GM19099 (cell line): ENCODE results near the gene RARRES2.
A peak's percentile ranks its signal among the peaks of the same experiment; 100 is the strongest.

Experiments
- POLR2A ChIP-seq: IDR thresholded peaks from 3 replicates; pipeline ENCODE4 v1.6.1; 2011; ENCODE audit warnings: low read depth; ENCODE audit not compliant: insufficient read length; ENCODE audit errors: extremely low read depth

The RARRES2 gene

GRCh38 chr7:150379441-150380379, 38.3 kb upstream of the RARRES2 start:
- peak; percentile 62 for TF ChIP-seq POLR2A

GRCh38 chr7:150378853-150379440, 37.5 kb upstream of the RARRES2 start, which contains the start of gene ZNF775:
ZNF775 (plus strand) TSS chr7:150379330; CDS start chr7:150388471, 9,141 bp downstream.
- peak; percentile 96 for TF ChIP-seq POLR2A

- TF ChIP-seq POLR2A, result peak; percentile 86
These were observed 36.9 kb upstream of the RARRES2 start for GRCh38 chr7:150378115-150378852.

GRCh38 chr7:150377635-150378034, 36.2 kb upstream of the RARRES2 start:
- TF ChIP-seq POLR2A, result no peak

GRCh38 chr7:150377196-150377595, 35.8 kb upstream of the RARRES2 start:
- no peak for TF ChIP-seq POLR2A

- TF ChIP-seq POLR2A, result peak; percentile 39
These were observed 35.1 kb upstream of the RARRES2 start for GRCh38 chr7:150376560-150376959.

GRCh38 chr7:150375662-150376521, 34.5 kb upstream of the RARRES2 start:
- peak; percentile 51 for TF ChIP-seq POLR2A

- TF ChIP-seq POLR2A, result no peak
These were observed 33.0 kb upstream of the RARRES2 start for GRCh38 chr7:150374472-150374871.

- TF ChIP-seq POLR2A, result no peak
These were observed 32.6 kb upstream of the RARRES2 start for GRCh38 chr7:150374026-150374425.

GRCh38 chr7:150373049-150373801, 31.8 kb upstream of the RARRES2 start:
- peak; percentile 5 for TF ChIP-seq POLR2A

- peak; percentile 13 for TF ChIP-seq POLR2A
These were observed 31.0 kb upstream of the RARRES2 start for GRCh38 chr7:150372271-150373048.

- TF ChIP-seq POLR2A, result no peak
These were observed 30.5 kb upstream of the RARRES2 start for GRCh38 chr7:150371996-150372270.

- TF ChIP-seq POLR2A, result no peak
These were observed 29.9 kb upstream of the RARRES2 start for GRCh38 chr7:150371131-150371995.

GRCh38 chr7:150370612-150371071, 29.2 kb upstream of the RARRES2 start:
- TF ChIP-seq POLR2A, result no peak
